ENCODE results near the gene CA5A.

DNA sequence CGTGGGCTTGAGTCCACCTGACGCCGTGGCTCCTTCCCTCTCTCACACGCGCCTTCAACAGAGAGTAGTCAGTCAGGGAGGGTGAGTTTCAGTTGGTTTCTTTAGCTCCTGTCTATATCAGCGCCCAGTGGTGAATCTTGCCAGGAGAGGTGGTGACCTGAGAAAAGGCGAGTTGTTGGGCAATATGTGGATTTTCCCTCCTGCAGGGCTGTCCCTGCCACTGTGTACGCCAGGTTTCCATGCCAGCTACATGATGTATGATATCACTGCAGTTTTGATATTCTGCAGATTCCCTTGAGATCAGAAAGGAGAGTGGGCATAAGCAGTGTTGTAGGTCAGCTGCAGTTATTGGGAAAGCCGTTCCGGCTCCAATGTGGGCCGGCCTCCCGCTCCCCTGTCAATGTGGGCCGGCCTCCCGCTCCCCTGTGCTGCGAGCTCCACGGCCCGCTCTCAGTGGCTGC is 46.3 kb upstream of the CA5A start:
- TF ChIP-seq, protein P1, sequence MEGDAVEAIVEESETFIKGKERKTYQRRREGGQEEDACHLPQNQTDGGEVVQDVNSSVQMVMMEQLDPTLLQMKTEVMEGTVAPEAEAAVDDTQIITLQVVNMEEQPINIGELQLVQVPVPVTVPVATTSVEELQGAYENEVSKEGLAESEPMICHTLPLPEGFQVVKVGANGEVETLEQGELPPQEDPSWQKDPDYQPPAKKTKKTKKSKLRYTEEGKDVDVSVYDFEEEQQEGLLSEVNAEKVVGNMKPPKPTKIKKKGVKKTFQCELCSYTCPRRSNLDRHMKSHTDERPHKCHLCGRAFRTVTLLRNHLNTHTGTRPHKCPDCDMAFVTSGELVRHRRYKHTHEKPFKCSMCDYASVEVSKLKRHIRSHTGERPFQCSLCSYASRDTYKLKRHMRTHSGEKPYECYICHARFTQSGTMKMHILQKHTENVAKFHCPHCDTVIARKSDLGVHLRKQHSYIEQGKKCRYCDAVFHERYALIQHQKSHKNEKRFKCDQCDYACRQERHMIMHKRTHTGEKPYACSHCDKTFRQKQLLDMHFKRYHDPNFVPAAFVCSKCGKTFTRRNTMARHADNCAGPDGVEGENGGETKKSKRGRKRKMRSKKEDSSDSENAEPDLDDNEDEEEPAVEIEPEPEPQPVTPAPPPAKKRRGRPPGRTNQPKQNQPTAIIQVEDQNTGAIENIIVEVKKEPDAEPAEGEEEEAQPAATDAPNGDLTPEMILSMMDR (IDR thresholded peaks at IDR 0.05): no peak
- no peak for TF ChIP-seq POLR2A (IDR thresholded peaks at IDR 0.05)
- TF ChIP-seq POLR2AphosphoS5 (IDR thresholded peaks at IDR 0.05): no peak
